Glomerular endothelial cell (primary cell): ENCODE measurements around the gene CNOT1. TPM values are rescaled to one million over a fixed set of nuclear protein-coding genes. Genes with fewer than 3 reads are reported as not detected.

Experiments used
- DNase-seq: peaks from one replicate; pipeline ENCODE4 v3.0.0-alpha.2; 2011; ENCODE audit warnings: low read depth, low spot score; ENCODE audit errors: extremely low read depth
- total RNA-seq: library from RNA; depleted of rRNA; stranded (reverse); fragments of >200 nt; gene quantifications from 2 replicates; pipeline ENCODE4 v1.2.3, GENCODE V29; 2015

Gene CNOT1
- total RNA-seq, 1 donor from 2014 or later: 110 TPM

GRCh38 chr16:58518980-58519368 lies 110.7 kb downstream of the CNOT1 start:
- DNase-seq: no peak

- no peak for DNase-seq
These were observed 111.3 kb downstream of the CNOT1 start for GRCh38 chr16:58518083-58518979.

- DNase-seq: no peak
These were observed 112.9 kb downstream of the CNOT1 start for GRCh38 chr16:58516768-58517107.

GRCh38 chr16:58515871-58516767 lies 113.5 kb downstream of the CNOT1 start:
- DNase-seq: no peak

- DNase-seq: peak; percentile 56
These were observed 114.3 kb downstream of the CNOT1 start, which contains the start of gene SETD6 for GRCh38 chr16:58515125-58515870. Gene SETD6 (plus strand): TSS chr16:58515517. CDS start chr16:58515538, 21 bp downstream.

GRCh38 chr16:58513874-58514273 lies 115.8 kb downstream of the CNOT1 start:
- DNase-seq: no peak

- no peak for DNase-seq
These were observed 117.5 kb downstream of the CNOT1 start for GRCh38 chr16:58511933-58512815.

- DNase-seq: no peak
These were observed 118.6 kb downstream of the CNOT1 start for GRCh38 chr16:58510776-58511628.

- DNase-seq: no peak
These were observed 119.4 kb downstream of the CNOT1 start for GRCh38 chr16:58510097-58510775.

- DNase-seq: no peak
These were observed 120.2 kb downstream of the CNOT1 start for GRCh38 chr16:58509256-58510096.

GRCh38 chr16:58508671-58509251 lies 120.9 kb downstream of the CNOT1 start:
- no peak for DNase-seq

GRCh38 chr16:58507963-58508670 lies 121.5 kb downstream of the CNOT1 start:
- DNase-seq: no peak

- no peak for DNase-seq
These were observed 122.2 kb downstream of the CNOT1 start for GRCh38 chr16:58507195-58507962.

GRCh38 chr16:58506241-58507194 lies 123.1 kb downstream of the CNOT1 start:
- DNase-seq: no peak
